22Rv1 (cell line): ENCODE data around the gene OR13G1.

Source experiments
- H3K27ac ChIP-seq: fragments of 450-650 bp; 2 replicates; pipeline ENCODE4 v1.5.1; 2017
- ZFX ChIP-seq: fragments of 450-650 bp; IDR thresholded peaks from 2 replicates; pipeline ENCODE4 v1.6.1; 2017; ENCODE audit warnings: antibody characterized with exemption, borderline replicate concordance
- TF ChIP-seq, protein P1 (sequence below): fragments of 450-650 bp; IDR thresholded peaks from 2 replicates; pipeline ENCODE4 v1.5.1; 2017; ENCODE audit warnings: mild to moderate bottlenecking

The OR13G1 gene

DNA sequence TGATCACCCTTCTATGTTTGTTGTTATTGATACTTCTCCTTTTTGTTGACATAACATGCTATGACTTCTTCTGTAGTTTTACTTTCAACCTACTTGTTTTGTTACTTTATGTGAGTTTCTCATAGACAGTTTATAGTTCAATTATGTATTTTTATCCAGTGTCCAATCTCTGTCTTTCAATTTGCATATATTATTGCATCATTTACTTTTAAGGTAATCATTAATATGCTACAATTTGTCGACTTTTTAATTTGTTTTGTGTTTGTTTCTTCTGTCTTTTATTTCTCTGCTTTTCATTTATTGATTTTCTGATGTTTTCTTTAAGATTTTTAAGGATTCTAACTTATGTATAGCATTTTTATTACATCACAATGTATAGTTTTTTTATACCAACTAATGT lies 10.3 kb downstream of the OR13G1 start:
- TF ChIP-seq, protein P1, sequence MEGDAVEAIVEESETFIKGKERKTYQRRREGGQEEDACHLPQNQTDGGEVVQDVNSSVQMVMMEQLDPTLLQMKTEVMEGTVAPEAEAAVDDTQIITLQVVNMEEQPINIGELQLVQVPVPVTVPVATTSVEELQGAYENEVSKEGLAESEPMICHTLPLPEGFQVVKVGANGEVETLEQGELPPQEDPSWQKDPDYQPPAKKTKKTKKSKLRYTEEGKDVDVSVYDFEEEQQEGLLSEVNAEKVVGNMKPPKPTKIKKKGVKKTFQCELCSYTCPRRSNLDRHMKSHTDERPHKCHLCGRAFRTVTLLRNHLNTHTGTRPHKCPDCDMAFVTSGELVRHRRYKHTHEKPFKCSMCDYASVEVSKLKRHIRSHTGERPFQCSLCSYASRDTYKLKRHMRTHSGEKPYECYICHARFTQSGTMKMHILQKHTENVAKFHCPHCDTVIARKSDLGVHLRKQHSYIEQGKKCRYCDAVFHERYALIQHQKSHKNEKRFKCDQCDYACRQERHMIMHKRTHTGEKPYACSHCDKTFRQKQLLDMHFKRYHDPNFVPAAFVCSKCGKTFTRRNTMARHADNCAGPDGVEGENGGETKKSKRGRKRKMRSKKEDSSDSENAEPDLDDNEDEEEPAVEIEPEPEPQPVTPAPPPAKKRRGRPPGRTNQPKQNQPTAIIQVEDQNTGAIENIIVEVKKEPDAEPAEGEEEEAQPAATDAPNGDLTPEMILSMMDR: no peak
- no peak for TF ChIP-seq ZFX
- H3K27ac ChIP-seq: no peak overlapping the region

DNA sequence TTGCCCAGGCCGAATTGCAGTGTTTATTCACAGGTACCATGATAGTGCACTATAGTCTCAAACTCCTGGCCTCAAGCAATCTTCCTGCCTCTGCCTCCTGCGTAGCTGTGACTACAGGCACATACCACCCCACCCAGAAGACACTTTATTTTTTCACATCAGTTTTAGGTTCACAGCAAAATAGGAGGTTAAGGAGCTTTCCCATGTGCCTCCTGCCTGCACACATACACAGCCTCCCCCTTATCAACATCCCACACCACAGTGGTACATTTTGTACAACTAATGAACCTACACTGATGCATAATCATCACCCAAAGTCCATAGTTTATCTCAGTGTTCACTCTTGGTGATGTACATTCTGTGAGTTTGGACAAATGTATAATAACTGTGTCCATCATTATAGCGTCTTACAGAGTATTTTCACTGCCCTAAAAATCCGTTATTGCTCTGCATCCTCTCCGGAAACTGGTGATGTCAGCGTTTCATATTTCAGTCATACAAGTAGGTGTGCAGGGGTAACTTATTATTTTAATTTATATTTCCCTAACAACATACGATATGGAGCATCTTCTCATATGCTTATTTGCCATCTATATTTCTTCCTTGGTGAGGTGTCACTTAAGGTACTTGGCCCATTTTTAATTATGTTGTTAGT lies 23.2 kb downstream of the OR13G1 start:
- no peak overlapping the region for H3K27ac ChIP-seq
- TF ChIP-seq ZFX: no peak
- TF ChIP-seq, protein P1: no peak

- TF ChIP-seq ZFX: no peak
- TF ChIP-seq, protein P1: no peak
- no peak overlapping the region for H3K27ac ChIP-seq
These were observed 26.5 kb downstream of the OR13G1 start for GRCh38 chr1:247653040-247653439.

DNA sequence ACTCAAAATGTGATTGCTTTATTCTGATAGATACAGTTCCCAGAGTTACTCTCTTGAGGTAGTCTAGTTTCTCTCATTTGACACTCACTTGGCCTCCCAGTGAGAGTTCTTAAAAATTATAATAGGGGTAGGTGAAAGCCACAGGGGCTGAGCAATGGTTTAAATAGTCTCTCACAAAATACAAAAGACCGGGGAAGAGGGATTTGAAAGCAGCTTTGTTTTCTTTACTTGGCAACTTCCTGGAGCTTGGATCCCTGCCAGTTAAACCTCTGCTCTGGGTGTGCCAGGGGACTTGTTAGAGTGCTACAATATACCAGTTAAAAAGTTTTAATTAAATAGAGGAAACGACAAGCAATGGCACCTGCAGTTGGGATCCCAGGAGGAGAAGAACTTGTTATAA lies 31.7 kb downstream of the OR13G1 start:
- TF ChIP-seq, protein P1: no peak
- no peak for TF ChIP-seq ZFX
- H3K27ac ChIP-seq: no peak overlapping the region

DNA sequence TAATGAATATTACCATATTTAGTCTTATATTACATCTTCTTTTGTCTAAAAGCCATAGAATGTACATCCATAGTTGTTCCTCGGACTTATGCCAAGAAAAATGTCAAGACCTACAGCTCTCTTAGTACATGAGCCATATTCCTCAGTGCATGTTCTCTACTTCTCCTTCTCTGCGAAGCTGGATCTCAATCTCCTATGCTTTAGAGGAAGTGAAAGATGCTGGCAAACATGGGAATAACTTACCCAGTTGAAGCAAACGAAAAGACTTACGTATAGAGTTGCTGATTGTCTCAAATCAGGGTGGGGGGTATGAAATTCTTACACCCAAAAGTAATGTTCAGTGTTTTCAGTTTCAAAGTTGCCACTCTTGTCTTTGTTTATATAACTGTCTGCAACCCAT lies 32.7 kb downstream of the OR13G1 start:
- TF ChIP-seq ZFX: no peak
- TF ChIP-seq, protein P1: no peak

DNA sequence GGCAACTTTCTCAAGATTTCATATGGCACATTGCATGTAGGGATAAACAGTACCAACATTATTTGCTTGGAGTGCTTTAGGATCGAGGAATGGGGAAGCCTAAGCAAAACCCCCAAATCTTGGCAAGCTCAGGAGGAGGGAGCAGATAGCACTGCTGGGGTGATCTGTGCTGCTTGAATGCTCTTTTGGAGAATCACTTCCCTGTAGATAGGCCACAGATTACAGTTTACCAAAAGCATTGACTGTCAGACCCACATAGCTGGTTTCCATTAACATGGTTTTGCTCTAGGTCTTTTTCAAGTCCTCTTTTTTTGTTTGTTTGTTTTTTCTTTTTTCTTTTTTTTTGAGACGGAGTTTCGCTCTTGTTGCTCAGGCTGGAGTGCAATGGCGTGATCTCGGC lies 36.8 kb downstream of the OR13G1 start:
- no peak for TF ChIP-seq ZFX
- TF ChIP-seq, protein P1: no peak
- no peak overlapping the region for H3K27ac ChIP-seq

More for the DNA sequence above, 32.7 kb downstream of the OR13G1 start:
- H3K27ac ChIP-seq: no peak overlapping the region

DNA sequence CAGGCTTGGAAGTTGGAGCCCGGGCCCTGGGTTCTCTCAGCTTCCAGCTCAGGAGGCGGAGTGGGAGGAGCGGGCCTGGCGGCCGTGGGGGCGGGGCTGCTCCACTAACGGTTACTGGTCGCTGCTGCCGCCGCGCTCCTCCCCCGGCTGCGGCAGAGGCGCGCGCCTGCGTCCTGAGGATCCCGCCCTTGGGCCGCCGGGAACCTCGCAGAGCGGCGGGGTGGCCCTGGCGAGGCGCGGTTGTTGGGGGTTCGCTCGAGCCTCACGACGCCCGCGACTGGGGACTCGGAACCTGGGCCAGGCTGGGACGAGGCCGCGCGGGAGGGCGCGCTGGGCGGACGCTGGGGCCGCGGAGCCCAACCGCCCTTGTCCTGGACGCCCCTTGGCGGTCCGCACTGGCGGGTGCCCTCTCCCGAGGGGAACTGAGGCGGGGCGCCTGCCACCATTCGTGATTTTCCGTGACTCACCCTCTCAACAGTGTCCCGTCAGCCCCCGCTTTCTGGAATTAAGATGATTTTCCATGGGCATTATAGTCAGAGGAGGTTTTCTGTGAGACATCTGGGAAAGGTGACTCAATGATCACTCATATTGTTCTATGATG lies 40.1 kb downstream of the OR13G1 start:
- no peak overlapping the region for H3K27ac ChIP-seq
- no peak for TF ChIP-seq ZFX
- TF ChIP-seq, protein P1: no peak
